ENCODE data around the gene CCND2.

DNA sequence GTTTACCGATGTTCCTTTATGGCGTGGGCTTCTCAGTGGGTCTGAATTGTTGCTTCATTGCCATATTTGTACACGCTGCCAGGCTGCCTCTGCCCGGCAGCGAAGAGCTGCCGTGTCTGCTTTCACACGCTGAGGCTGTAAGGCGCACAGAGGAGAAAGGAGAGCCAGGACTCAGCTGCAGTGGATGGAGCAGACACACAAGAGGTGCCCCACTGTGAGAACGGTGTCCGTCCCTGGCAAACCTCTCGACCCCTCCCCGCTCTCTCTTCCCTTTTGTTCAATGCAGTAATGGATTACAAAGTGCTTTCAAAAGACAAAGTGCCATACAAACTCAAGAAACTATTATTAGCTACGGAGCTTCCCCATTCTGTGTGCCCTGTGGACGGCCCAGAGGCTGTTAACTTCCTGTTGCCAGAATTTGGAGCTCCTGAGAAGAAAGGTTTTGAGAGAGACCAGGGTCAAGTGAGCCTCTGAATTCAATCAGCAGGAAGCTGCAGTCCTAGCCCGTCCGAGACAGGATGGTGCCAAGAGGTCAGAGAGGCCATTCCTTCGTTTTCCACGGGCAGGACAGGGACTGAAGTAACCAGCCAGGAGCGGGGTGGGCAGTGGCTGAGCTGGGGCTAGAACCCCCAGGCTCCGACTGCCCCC is 15.8 kb downstream of the CCND2 start:
- TF ChIP-seq, protein P1, sequence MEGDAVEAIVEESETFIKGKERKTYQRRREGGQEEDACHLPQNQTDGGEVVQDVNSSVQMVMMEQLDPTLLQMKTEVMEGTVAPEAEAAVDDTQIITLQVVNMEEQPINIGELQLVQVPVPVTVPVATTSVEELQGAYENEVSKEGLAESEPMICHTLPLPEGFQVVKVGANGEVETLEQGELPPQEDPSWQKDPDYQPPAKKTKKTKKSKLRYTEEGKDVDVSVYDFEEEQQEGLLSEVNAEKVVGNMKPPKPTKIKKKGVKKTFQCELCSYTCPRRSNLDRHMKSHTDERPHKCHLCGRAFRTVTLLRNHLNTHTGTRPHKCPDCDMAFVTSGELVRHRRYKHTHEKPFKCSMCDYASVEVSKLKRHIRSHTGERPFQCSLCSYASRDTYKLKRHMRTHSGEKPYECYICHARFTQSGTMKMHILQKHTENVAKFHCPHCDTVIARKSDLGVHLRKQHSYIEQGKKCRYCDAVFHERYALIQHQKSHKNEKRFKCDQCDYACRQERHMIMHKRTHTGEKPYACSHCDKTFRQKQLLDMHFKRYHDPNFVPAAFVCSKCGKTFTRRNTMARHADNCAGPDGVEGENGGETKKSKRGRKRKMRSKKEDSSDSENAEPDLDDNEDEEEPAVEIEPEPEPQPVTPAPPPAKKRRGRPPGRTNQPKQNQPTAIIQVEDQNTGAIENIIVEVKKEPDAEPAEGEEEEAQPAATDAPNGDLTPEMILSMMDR (IDR thresholded peaks at IDR 0.05; ENCODE audit: poor library complexity), result no peak
- no peak for TF ChIP-seq EZH2 (IDR thresholded peaks at IDR 0.05; ENCODE audit: borderline replicate concordance)
- TF ChIP-seq EZH2phosphoT487 (IDR thresholded peaks at IDR 0.05; ENCODE audit: low read depth, severe bottlenecking, unreplicated experiment), result no peak

Measured in hepatocyte (in vitro differentiated cells).